Measurements from ENCODE around the gene PHACTR2. TPM values are rescaled to one million over a fixed set of nuclear protein-coding genes. Genes with fewer than 3 reads are reported as not detected.

Gene PHACTR2
- total and polyA plus RNA-seq, 2 of the 13 experiments (the other 11 are each of a cell fraction or from before 2014, with no cell fraction given): 11.3 to 28.2 TPM

DNA sequence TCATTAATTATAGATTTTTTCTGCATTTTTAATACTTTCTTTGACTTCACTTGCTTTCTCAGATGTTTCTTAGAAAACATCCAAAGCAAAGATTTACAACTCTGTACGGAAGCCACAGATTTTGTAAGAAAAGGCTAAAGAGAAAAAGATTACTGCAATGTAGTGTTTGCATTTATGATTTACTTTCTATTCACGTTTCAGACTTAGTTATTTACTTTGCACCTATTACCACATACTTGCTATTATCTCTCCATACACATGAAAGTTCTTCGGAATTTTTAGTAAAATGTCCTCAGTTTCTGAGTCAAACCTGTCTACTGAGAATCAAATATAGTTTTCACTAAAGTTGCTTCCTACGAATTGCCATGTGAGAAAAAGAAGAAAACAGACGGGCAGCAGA, 22.2 kb upstream of the PHACTR2 start (continued):
- TF ChIP-seq ZNF749 (CRISPR knock-in tag; IDR thresholded peaks at IDR 0.05; ENCODE audit: borderline replicate concordance) (no peak), PRPF4 (IDR thresholded peaks at IDR 0.05; ENCODE audit: low read depth, low read length, poor library complexity, severe bottlenecking) (no peak), ZFP36L1 (CRISPR knock-in tag; IDR thresholded peaks at IDR 0.05) (no peak), ZSCAN31 (CRISPR knock-in tag; IDR thresholded peaks at IDR 0.05; ENCODE audit: low read depth) (no peak), ZNF510 (CRISPR knock-in tag; IDR thresholded peaks at IDR 0.05; ENCODE audit: low read depth) (no peak)
- TF ChIP-seq, protein P1, sequence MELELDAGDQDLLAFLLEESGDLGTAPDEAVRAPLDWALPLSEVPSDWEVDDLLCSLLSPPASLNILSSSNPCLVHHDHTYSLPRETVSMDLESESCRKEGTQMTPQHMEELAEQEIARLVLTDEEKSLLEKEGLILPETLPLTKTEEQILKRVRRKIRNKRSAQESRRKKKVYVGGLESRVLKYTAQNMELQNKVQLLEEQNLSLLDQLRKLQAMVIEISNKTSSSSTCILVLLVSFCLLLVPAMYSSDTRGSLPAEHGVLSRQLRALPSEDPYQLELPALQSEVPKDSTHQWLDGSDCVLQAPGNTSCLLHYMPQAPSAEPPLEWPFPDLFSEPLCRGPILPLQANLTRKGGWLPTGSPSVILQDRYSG (CRISPR knock-in tag; IDR thresholded peaks at IDR 0.05): no peak
- TF ChIP-seq, protein P2, sequence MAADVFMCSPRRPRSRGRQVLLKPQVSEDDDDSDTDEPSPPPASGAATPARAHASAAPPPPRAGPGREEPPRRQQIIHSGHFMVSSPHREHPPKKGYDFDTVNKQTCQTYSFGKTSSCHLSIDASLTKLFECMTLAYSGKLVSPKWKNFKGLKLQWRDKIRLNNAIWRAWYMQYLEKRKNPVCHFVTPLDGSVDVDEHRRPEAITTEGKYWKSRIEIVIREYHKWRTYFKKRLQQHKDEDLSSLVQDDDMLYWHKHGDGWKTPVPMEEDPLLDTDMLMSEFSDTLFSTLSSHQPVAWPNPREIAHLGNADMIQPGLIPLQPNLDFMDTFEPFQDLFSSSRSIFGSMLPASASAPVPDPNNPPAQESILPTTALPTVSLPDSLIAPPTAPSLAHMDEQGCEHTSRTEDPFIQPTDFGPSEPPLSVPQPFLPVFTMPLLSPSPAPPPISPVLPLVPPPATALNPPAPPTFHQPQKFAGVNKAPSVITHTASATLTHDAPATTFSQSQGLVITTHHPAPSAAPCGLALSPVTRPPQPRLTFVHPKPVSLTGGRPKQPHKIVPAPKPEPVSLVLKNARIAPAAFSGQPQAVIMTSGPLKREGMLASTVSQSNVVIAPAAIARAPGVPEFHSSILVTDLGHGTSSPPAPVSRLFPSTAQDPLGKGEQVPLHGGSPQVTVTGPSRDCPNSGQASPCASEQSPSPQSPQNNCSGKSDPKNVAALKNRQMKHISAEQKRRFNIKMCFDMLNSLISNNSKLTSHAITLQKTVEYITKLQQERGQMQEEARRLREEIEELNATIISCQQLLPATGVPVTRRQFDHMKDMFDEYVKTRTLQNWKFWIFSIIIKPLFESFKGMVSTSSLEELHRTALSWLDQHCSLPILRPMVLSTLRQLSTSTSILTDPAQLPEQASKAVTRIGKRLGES (CRISPR knock-in tag; IDR thresholded peaks at IDR 0.05; ENCODE audit: borderline replicate concordance): no peak

DNA sequence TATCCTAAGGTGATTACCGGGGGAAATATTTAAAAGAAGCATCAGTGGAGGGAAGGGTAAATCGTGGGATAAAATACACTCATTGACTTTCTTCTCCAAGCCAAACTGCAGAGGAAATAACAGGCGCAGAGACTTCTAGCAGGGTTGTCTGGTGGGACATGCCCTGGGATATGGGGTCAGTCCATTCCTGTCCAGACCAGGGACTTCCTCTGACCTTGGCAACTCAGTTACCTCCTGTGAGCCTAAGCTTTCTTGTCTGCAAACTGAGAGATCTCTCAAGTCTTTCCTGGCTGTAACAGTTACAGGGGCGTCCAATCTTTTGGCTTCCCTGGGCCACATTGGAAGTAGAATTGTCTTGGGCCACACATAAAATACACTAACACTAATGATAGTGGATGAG, 21.7 kb upstream of the PHACTR2 start:
- ChIA-PET CTCF (ENCODE audit: low intra/inter-chr PET ratio, low total read pairs) (no interaction called here), POLR2A (no interaction called here)
- H4K20me1 ChIP-seq (ENCODE audit: insufficient read depth, low read length): no peaks in the 10 kb centered on the region
- H3K9ac ChIP-seq (ENCODE audit: insufficient read depth, low read depth, low read length): no peak overlapping the region
- no peaks in the 10 kb centered on the region for H3K27me3 ChIP-seq (ENCODE audit: control insufficient read depth in 1 of 2, insufficient read depth in 2 of 2, low read length in 2 of 2)
- no peak overlapping the region for H2AFZ ChIP-seq (ENCODE audit: low read length)
- no peak overlapping the region for H3K4me3 ChIP-seq (replicated peaks in 1 of 3; ENCODE audit: insufficient read depth in 1 of 3, low read depth in 2 of 3, low read length in 3 of 3)
- BruUV-seq (replicated peaks): no TSS peak
- H3K27ac ChIP-seq (ENCODE audit: extremely low read length, insufficient read depth, low read length): no peak overlapping the region
- no peaks in the 10 kb centered on the region for H3K79me2 ChIP-seq (ENCODE audit: insufficient read depth, low read length)
- in situ Hi-C loops (cut with HindIII; ENCODE audit: extremely low pct_ligation_motif_present, low pct_unique_long_range_greater_than_20kb) (no loop called here), intact Hi-C loops (cut with micrococcal nuclease; ENCODE audit: unreplicated experiment) (no loop called here)
- TF ChIP-seq NR2C2 (CRISPR knock-in tag; IDR thresholded peaks at IDR 0.05; ENCODE audit: borderline replicate concordance): 0 out of 2 replicates have a peak, but pooled peaks have one; percentile 22
- TF ChIP-seq, protein P3, sequence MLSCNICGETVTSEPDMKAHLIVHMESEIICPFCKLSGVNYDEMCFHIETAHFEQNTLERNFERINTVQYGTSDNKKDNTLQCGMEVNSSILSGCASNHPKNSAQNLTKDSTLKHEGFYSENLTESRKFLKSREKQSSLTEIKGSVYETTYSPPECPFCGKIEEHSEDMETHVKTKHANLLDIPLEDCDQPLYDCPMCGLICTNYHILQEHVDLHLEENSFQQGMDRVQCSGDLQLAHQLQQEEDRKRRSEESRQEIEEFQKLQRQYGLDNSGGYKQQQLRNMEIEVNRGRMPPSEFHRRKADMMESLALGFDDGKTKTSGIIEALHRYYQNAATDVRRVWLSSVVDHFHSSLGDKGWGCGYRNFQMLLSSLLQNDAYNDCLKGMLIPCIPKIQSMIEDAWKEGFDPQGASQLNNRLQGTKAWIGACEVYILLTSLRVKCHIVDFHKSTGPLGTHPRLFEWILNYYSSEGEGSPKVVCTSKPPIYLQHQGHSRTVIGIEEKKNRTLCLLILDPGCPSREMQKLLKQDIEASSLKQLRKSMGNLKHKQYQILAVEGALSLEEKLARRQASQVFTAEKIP (CRISPR knock-in tag; IDR thresholded peaks at IDR 0.05; ENCODE audit: borderline replicate concordance): no peak
- DNase-seq (ENCODE audit: low spot score) (no peak), FAIRE-seq (no peak), ATAC-seq (peak; percentile 56)
- peaks cover 24% of the 10 kb centered on the region for H3K4me1 ChIP-seq (ENCODE audit: insufficient read depth, low read length)
- WGBS (ENCODE audit: low lambda C conversion rate): 54% methylated on average over 4 of the region's 4 CpGs
- peak overlapping the region; percentile 6; the same call in 1 of the 2 replicates for H3K4me2 ChIP-seq (ENCODE audit: low read depth, low read length)
- H3K9me3 ChIP-seq (ENCODE audit: low read length): peaks cover 11% of the 10 kb centered on the region; the same call in 1 of the 2 replicates
- no peaks in the 10 kb centered on the region for H3K36me3 ChIP-seq (replicated peaks in 1 of 2; ENCODE audit: control insufficient read depth in 1 of 2, insufficient read depth in 2 of 2, low read length in 2 of 2)

All from HepG2 (cell line).